HG03196 (cell line): ENCODE data around the gene GINS1.

Experiments used
- ATAC-seq: cut with Tn5 transposase; IDR thresholded peaks from one replicate; pipeline ENCODE4 v1.9.1; 2021; ENCODE audit not compliant: unreplicated experiment

GINS1 gene

GRCh38 chr20:25453035-25453810 is 45.8 kb downstream of the GINS1 start:
- no peak for ATAC-seq

GRCh38 chr20:25454153-25454900 is 46.9 kb downstream of the GINS1 start:
- no peak for ATAC-seq

- no peak for ATAC-seq
Observed at GRCh38 chr20:25457886-25458680, 50.6 kb downstream of the GINS1 start.

- ATAC-seq: no peak
Observed at GRCh38 chr20:25459111-25459830, 51.8 kb downstream of the GINS1 start.

GRCh38 chr20:25459916-25460535 is 52.6 kb downstream of the GINS1 start:
- ATAC-seq: no peak

- no peak for ATAC-seq
Observed at GRCh38 chr20:25460566-25461280, 53.2 kb downstream of the GINS1 start.

- no peak for ATAC-seq
Observed at GRCh38 chr20:25461281-25461650, 53.8 kb downstream of the GINS1 start.

GRCh38 chr20:25461786-25462545 is 54.5 kb downstream of the GINS1 start:
- ATAC-seq: no peak

GRCh38 chr20:25464501-25465242 is 57.2 kb downstream of the GINS1 start:
- ATAC-seq: no peak

GRCh38 chr20:25465243-25466135 is 58.0 kb downstream of the GINS1 start:
- ATAC-seq: no peak

GRCh38 chr20:25466846-25467245 is 59.4 kb downstream of the GINS1 start:
- no peak for ATAC-seq

- ATAC-seq: no peak
Observed at GRCh38 chr20:25467441-25467840, 60.0 kb downstream of the GINS1 start.

GRCh38 chr20:25468126-25469075 is 60.9 kb downstream of the GINS1 start:
- no peak for ATAC-seq

GRCh38 chr20:25469558-25469957 is 62.1 kb downstream of the GINS1 start:
- no peak for ATAC-seq

- ATAC-seq: no peak
Observed at GRCh38 chr20:25470045-25470444, 62.6 kb downstream of the GINS1 start.

GRCh38 chr20:25471020-25471419 is 63.5 kb downstream of the GINS1 start:
- ATAC-seq: no peak
